ENCODE results near the gene TYW1B. TPM values are rescaled to one million over a fixed set of nuclear protein-coding genes. Genes with fewer than 3 reads are reported as not detected.
"Not testable (repeated sequence)": the region's sequence is repeated elsewhere in the genome, so short reads cannot be mapped to it uniquely, and the experiment has no call there.

The TYW1B gene
- total RNA-seq, 1 experiment from 2014 or later: 3.0 TPM

DNA sequence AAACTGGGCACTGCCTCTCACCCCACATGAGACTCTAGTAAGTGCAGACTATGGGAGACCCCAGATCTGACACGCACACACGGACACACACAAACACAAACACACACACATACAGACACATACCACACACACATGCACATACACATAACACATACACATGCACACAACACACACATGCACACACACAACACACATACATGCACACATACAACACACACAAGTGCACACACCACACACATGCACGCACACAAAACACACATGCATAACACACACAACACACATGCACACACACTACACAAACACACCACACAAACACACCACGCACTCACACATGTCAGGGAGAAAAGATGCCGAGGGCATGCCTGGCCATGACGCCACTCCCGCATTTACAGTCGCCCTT, 205.5 kb downstream of the TYW1B start:
- no peak for DNase-seq
- no TSS peak for BruUV-seq (replicated peaks)
- Histone ChIP-seq H2AFZ (no peak overlapping the region), H3K9me2 (ENCODE audit: insufficient read depth) (no peaks in the 10 kb centered on the region), H3F3A (ENCODE audit: insufficient read depth, low read depth) (no peaks in the 10 kb centered on the region), H3K27me3 (ENCODE audit: insufficient read depth, low read depth) (no peaks in the 10 kb centered on the region), H3K9me3 (ENCODE audit: insufficient read depth, low read depth) (no peaks in the 10 kb centered on the region), H3K4me2 (no peak overlapping the region), H3K27ac (no peak overlapping the region), H4K20me1 (ENCODE audit: insufficient read depth) (no peaks in the 10 kb centered on the region), H3K4me1 (replicated peaks; ENCODE audit: insufficient read depth) (no peaks in the 10 kb centered on the region), H3K4me3 (no peak overlapping the region), H3K79me2 (ENCODE audit: low read depth) (no peaks in the 10 kb centered on the region), H3K36me3 (ENCODE audit: low read depth) (no peaks in the 10 kb centered on the region)
- CTCF ChIA-PET: no interaction called here
- intact Hi-C loops (cut with micrococcal nuclease; ENCODE audit: unreplicated experiment): no loop called here
- TF ChIP-seq, protein P1, sequence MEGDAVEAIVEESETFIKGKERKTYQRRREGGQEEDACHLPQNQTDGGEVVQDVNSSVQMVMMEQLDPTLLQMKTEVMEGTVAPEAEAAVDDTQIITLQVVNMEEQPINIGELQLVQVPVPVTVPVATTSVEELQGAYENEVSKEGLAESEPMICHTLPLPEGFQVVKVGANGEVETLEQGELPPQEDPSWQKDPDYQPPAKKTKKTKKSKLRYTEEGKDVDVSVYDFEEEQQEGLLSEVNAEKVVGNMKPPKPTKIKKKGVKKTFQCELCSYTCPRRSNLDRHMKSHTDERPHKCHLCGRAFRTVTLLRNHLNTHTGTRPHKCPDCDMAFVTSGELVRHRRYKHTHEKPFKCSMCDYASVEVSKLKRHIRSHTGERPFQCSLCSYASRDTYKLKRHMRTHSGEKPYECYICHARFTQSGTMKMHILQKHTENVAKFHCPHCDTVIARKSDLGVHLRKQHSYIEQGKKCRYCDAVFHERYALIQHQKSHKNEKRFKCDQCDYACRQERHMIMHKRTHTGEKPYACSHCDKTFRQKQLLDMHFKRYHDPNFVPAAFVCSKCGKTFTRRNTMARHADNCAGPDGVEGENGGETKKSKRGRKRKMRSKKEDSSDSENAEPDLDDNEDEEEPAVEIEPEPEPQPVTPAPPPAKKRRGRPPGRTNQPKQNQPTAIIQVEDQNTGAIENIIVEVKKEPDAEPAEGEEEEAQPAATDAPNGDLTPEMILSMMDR (conservative IDR thresholded peaks at IDR 0.05): no peak
- POLR2A ChIA-PET (ENCODE audit: unreplicated experiment): no interaction called here

DNA sequence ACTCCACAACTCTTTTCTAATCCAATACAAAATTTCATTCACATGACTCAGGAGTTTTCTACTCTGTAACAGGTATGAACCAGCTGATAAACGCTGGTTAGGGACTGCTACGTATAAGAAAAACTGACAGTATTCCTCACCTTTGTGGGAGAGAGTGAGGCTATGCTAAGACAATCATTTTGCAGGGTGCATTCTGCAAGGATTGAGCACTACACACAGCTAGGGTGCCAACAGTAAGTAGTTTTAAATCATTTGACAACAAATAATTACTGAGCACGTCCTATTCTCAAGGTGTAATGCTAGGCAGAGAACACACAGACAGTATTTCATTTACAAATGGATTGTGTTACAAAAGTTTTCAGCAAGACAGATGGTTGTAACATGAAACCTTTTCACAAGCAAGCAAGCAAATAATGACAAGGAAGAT, 206.2 kb downstream of the TYW1B start:
- intact Hi-C loops (cut with micrococcal nuclease; ENCODE audit: unreplicated experiment); H3K9me3 ChIP-seq (ENCODE audit: insufficient read depth, low read depth); H3K4me1 ChIP-seq (replicated peaks; ENCODE audit: insufficient read depth); H3F3A ChIP-seq (ENCODE audit: insufficient read depth, low read depth); BruUV-seq (replicated peaks); H3K9me2 ChIP-seq (ENCODE audit: insufficient read depth); H3K36me3 ChIP-seq (ENCODE audit: low read depth); H4K20me1 ChIP-seq (ENCODE audit: insufficient read depth); H3K27ac ChIP-seq; H3K27me3 ChIP-seq (ENCODE audit: insufficient read depth, low read depth); DNase-seq; H3K4me2 ChIP-seq; H3K4me3 ChIP-seq; H3K79me2 ChIP-seq (ENCODE audit: low read depth); POLR2A ChIA-PET (ENCODE audit: unreplicated experiment); CTCF ChIA-PET; H2AFZ ChIP-seq: not testable (repeated sequence)

DNA sequence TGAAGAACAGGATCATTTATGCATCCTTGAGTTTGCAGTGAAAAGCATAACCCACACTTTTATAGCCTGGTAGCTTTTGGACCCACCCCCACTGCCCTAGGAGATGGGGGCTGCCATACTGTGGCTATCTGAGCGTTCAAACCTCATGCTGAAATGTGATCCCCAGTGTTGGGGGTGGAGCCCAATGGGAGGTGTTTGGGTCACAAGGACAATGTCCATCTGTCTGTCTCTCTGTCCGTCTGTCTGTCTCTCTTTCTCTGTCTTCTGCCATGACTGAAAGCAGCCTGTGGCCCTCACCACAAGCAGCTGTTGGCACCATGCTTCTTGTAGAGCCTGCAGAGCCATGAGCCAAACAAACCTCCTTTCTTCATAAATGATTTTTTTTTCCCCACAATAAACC, 207.1 kb downstream of the TYW1B start:
- intact Hi-C loops (cut with micrococcal nuclease; ENCODE audit: unreplicated experiment); BruUV-seq (replicated peaks); CTCF ChIA-PET: not testable (repeated sequence)

DNA sequence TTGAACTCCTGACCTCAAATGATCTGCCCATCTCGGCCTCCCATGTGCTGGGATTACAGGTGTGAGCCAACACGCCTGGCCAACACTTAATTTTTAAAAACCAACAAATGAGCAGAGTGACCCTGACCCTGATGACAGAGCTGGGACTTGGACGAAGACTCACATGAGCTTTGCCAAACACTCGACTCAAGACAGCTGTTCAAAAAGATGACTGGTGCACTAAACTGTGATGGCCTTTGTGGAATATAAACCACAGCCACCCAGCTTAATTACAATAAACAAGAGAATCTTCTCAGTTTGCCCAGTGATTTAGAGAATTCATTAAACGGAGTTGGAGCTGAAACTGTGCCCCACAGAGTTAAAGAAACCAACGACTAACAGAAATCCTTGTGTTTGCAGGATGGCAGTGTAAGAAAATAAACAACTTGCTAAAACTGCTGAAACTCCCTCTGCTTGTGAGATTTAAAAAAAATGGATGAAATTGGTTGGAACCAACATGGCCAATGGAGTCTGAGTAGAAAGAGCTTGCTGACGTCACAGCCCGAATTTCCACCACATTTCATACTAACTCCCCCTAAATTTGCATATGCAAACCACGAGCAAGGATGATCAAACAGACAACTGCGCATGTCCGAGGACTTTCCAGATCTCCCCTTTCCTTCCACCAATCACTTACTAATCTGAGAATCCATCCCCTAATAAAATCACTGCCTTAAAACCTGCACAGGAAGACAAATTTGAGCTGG, 209.4 kb downstream of the TYW1B start:
- H3K9me2 ChIP-seq (ENCODE audit: insufficient read depth); H3K27ac ChIP-seq; DNase-seq; H3K36me3 ChIP-seq (ENCODE audit: low read depth); H3K9me3 ChIP-seq (ENCODE audit: insufficient read depth, low read depth); H3K4me2 ChIP-seq; H3K79me2 ChIP-seq (ENCODE audit: low read depth); intact Hi-C loops (cut with micrococcal nuclease; ENCODE audit: unreplicated experiment); POLR2A ChIA-PET (ENCODE audit: unreplicated experiment); H3K27me3 ChIP-seq (ENCODE audit: insufficient read depth, low read depth); H3F3A ChIP-seq (ENCODE audit: insufficient read depth, low read depth); H3K4me3 ChIP-seq; H3K4me1 ChIP-seq (replicated peaks; ENCODE audit: insufficient read depth); H2AFZ ChIP-seq; BruUV-seq (replicated peaks); H4K20me1 ChIP-seq (ENCODE audit: insufficient read depth): not testable (repeated sequence)
- CTCF ChIA-PET: interaction anchor here (0.7 kb wide), 1 partner anchor 304 kb away, joined by 10 read pairs; no protein-coding TSS in a partner anchor

More for the DNA sequence above, 207.1 kb downstream of the TYW1B start:
- POLR2A ChIA-PET (ENCODE audit: unreplicated experiment); H3K4me2 ChIP-seq; DNase-seq; H3K4me1 ChIP-seq (replicated peaks; ENCODE audit: insufficient read depth); H3F3A ChIP-seq (ENCODE audit: insufficient read depth, low read depth); H3K27ac ChIP-seq; H3K9me2 ChIP-seq (ENCODE audit: insufficient read depth); H3K36me3 ChIP-seq (ENCODE audit: low read depth); H3K9me3 ChIP-seq (ENCODE audit: insufficient read depth, low read depth); H3K4me3 ChIP-seq; H3K27me3 ChIP-seq (ENCODE audit: insufficient read depth, low read depth); H2AFZ ChIP-seq; H4K20me1 ChIP-seq (ENCODE audit: insufficient read depth); H3K79me2 ChIP-seq (ENCODE audit: low read depth): not testable (repeated sequence)

GRCh38 chr7:72609761-72610160, 218.2 kb downstream of the TYW1B start:
- H3K27ac ChIP-seq; H3K79me2 ChIP-seq (ENCODE audit: low read depth); H3K4me2 ChIP-seq; H3K36me3 ChIP-seq (ENCODE audit: low read depth); H2AFZ ChIP-seq; H4K20me1 ChIP-seq (ENCODE audit: insufficient read depth); CTCF ChIA-PET; H3K4me3 ChIP-seq; H3K27me3 ChIP-seq (ENCODE audit: insufficient read depth, low read depth); BruUV-seq (replicated peaks); H3K9me2 ChIP-seq (ENCODE audit: insufficient read depth); H3F3A ChIP-seq (ENCODE audit: insufficient read depth, low read depth); DNase-seq; H3K9me3 ChIP-seq (ENCODE audit: insufficient read depth, low read depth); intact Hi-C loops (cut with micrococcal nuclease; ENCODE audit: unreplicated experiment); H3K4me1 ChIP-seq (replicated peaks; ENCODE audit: insufficient read depth): not testable (repeated sequence)
- POLR2A ChIA-PET (ENCODE audit: unreplicated experiment): interaction anchor here (0.6 kb wide), 1 partner anchor 140 kb away, joined by 12 read pairs; no protein-coding TSS in a partner anchor

DNA sequence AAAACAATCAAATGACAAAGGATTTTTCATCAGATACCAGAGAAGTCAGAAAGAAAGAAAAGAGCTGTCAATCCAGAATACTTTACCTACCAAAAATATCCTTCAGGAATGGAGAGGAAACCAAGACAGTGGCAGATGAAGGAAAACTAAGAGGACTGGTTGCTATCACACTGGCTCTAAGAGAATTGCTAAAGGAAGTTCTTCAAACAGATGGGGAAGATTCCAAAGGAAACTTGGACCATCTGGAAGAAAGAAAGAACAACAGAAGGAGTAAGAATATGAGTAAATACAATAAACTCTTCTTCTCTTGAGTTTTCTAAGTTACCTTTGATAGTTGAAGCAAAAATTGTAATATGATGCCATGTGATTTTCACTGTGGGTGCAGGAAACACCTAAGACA, 220.0 kb downstream of the TYW1B start:
- H3K9me3 ChIP-seq (ENCODE audit: insufficient read depth, low read depth); BruUV-seq (replicated peaks); H3K4me3 ChIP-seq; H4K20me1 ChIP-seq (ENCODE audit: insufficient read depth); H3K9me2 ChIP-seq (ENCODE audit: insufficient read depth); intact Hi-C loops (cut with micrococcal nuclease; ENCODE audit: unreplicated experiment); H3K79me2 ChIP-seq (ENCODE audit: low read depth); H3K4me2 ChIP-seq; H3K4me1 ChIP-seq (replicated peaks; ENCODE audit: insufficient read depth); H2AFZ ChIP-seq; H3K27me3 ChIP-seq (ENCODE audit: insufficient read depth, low read depth); H3F3A ChIP-seq (ENCODE audit: insufficient read depth, low read depth); POLR2A ChIA-PET (ENCODE audit: unreplicated experiment); CTCF ChIA-PET; H3K36me3 ChIP-seq (ENCODE audit: low read depth); H3K27ac ChIP-seq; DNase-seq: not testable (repeated sequence)

GRCh38 chr7:72605863-72606431, 222.1 kb downstream of the TYW1B start:
- intact Hi-C loops (cut with micrococcal nuclease; ENCODE audit: unreplicated experiment); H3K4me1 ChIP-seq (replicated peaks; ENCODE audit: insufficient read depth); POLR2A ChIA-PET (ENCODE audit: unreplicated experiment); H3K9me2 ChIP-seq (ENCODE audit: insufficient read depth); H2AFZ ChIP-seq; H3K27me3 ChIP-seq (ENCODE audit: insufficient read depth, low read depth); H3K79me2 ChIP-seq (ENCODE audit: low read depth); H3K27ac ChIP-seq; BruUV-seq (replicated peaks); DNase-seq; H3F3A ChIP-seq (ENCODE audit: insufficient read depth, low read depth); H3K4me2 ChIP-seq; H4K20me1 ChIP-seq (ENCODE audit: insufficient read depth); H3K9me3 ChIP-seq (ENCODE audit: insufficient read depth, low read depth); H3K36me3 ChIP-seq (ENCODE audit: low read depth); CTCF ChIA-PET; H3K4me3 ChIP-seq: not testable (repeated sequence)
